ENCODE measurements around the gene MBD1. TPM values are rescaled to one million over a fixed set of nuclear protein-coding genes. Genes with fewer than 3 reads are reported as not detected.

MBD1 gene
- total and polyA plus RNA-seq, 2 of the 13 experiments (the other 11 are each of a cell fraction or from before 2014, with no cell fraction given): 25.5 to 28.6 TPM

DNA sequence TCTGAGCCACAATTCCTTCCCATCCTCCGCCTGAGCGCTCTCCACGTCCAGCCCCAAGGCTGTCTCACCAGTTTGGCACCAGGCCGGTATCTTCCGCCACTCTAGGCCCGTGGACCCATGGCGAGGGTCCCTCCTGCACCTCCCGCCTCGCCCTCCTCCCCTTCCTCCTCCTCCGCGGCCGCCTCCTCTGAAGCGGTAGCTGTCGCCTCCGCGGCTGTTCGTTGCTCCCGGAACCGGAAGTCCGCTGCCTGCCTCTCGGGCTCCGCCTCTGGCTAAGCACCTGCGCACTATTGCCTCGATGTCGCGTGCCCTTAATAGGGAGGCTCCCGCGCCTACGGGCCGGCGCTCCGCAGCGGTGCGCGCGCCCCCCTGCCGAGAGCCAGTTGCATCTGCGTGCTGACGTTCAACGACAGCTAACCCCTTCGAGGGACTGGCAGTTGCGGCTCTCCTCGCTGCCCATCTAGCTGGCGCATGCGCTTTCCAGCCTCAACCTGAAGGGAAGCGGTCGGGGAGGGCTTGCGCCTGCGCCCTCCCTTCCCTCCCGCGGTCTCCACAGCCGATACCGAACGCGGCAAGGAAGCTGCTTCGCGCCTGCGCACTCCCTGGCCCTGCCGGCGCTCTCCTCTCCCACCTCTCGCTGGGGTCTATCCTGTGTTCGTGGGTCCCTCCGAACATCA lies at the start of gene MBD1 (continued):
- TF ChIP-seq CC2D1A (CRISPR knock-in tag; IDR thresholded peaks at IDR 0.05) (no peak), ZBTB40 (IDR thresholded peaks at IDR 0.05) (peak; percentile 72), ZBTB40 (CRISPR knock-in tag; IDR thresholded peaks at IDR 0.05) (no peak; the same call in 1 of the 2 replicates), DNMT3B (CRISPR knock-in tag; conservative IDR thresholded peaks at IDR 0.05) (no peak), KLF6 (CRISPR knock-in tag; IDR thresholded peaks at IDR 0.05) (peak; percentile 73; the same call in 1 of the 2 replicates), KLF13 (CRISPR knock-in tag; IDR thresholded peaks at IDR 0.05) (0 out of 2 replicates have a peak, but pooled peaks have one; percentile 27), ZNF792 (CRISPR knock-in tag; IDR thresholded peaks at IDR 0.05) (peak; percentile 86), RXRB (CRISPR knock-in tag; IDR thresholded peaks at IDR 0.05; ENCODE audit: borderline replicate concordance) (no peak; the same call in 1 of the 2 replicates), HMG20B (CRISPR knock-in tag; conservative IDR thresholded peaks at IDR 0.05) (no peak), HNRNPLL (IDR thresholded peaks at IDR 0.05; ENCODE audit: low read depth, low read length, poor library complexity, severe bottlenecking) (peak; percentile 87), HDAC6 (IDR thresholded peaks at IDR 0.05; ENCODE audit: low read depth, low read length) (no peak), SAFB2 (CRISPR knock-in tag; IDR thresholded peaks at IDR 0.05; ENCODE audit: borderline replicate concordance, low read depth) (no peak), ZKSCAN8 (CRISPR knock-in tag; IDR thresholded peaks at IDR 0.05; ENCODE audit: borderline replicate concordance) (peak; percentile 53; the same call in 1 of the 2 replicates), ZNF781 (CRISPR knock-in tag; IDR thresholded peaks at IDR 0.05; ENCODE audit: borderline replicate concordance, not compliant biosample characterization) (peak; percentile 59), ATF7-NPFF (CRISPR knock-in tag; IDR thresholded peaks at IDR 0.05; ENCODE audit: low read depth) (peak; percentile 78), HES4 (CRISPR knock-in tag; IDR thresholded peaks at IDR 0.05; ENCODE audit: borderline replicate concordance) (no peak)
- TF ChIP-seq, protein P1, sequence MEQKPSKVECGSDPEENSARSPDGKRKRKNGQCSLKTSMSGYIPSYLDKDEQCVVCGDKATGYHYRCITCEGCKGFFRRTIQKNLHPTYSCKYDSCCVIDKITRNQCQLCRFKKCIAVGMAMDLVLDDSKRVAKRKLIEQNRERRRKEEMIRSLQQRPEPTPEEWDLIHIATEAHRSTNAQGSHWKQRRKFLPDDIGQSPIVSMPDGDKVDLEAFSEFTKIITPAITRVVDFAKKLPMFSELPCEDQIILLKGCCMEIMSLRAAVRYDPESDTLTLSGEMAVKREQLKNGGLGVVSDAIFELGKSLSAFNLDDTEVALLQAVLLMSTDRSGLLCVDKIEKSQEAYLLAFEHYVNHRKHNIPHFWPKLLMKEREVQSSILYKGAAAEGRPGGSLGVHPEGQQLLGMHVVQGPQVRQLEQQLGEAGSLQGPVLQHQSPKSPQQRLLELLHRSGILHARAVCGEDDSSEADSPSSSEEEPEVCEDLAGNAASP (CRISPR knock-in tag; IDR thresholded peaks at IDR 0.05; ENCODE audit: borderline replicate concordance): no peak; the same call in 1 of the 2 replicates
- TF ChIP-seq, protein P2, sequence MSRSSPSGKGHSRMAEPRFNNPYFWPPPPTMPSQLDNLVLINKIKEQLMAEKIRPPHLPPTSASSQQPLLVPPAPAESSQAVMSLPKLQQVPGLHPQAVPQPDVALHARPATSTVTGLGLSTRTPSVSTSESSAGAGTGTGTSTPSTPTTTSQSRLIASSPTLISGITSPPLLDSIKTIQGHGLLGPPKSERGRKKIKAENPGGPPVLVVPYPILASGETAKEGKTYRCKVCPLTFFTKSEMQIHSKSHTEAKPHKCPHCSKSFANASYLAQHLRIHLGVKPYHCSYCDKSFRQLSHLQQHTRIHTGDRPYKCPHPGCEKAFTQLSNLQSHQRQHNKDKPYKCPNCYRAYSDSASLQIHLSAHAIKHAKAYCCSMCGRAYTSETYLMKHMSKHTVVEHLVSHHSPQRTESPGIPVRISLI (CRISPR knock-in tag; IDR thresholded peaks at IDR 0.05; ENCODE audit: borderline replicate concordance): no peak

Data from HepG2 (cell line).